Body of pancreas (tissue), 4 donors: ENCODE measurements around the gene HDAC8.

Experiments
- CTCF ChIP-seq, 7 experiments: fragments of 450-650 bp in 4 of 7; fragments of 200-600 bp in 3 of 7; sonication (generic) in 3 of 7; IDR thresholded peaks; one replicate each; pipeline ENCODE4 v1.5.1; 2016 to 2019; ENCODE audit warnings: antibody characterized with exemption in 7 of 7
- POLR2A ChIP-seq, 3 donors: fragments of 450-650 bp; IDR thresholded peaks; one replicate each; pipeline ENCODE4 v1.6.1; 2016; ENCODE audit warnings: antibody characterized with exemption in 3 of 3, mild to moderate bottlenecking in 2 of 3

DNA sequence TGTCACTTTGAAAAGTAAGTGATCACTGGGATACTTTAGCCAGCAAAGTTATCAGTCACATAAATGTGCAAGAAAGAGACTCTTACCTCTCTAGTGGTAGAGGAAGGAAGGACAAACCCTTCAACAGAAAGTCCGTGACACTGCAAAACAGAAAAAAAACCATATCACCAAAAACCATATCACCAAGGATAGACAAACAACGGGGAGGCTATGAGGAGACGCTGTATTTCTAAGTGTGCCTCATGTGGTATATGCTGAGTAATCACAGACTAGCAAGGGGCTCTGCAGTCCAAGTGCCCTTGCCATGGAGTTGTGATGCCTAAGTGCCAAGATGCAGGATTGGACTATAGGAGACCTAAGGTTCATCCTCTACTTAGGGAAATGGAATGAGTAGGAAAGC lies 11.5 kb upstream of the HDAC8 start:
- TF ChIP-seq CTCF (IDR thresholded peaks at IDR 0.05): no peak
- TF ChIP-seq POLR2A (IDR thresholded peaks at IDR 0.05): no peak
